ENCODE measurements around the gene SPACA7.
"Not testable (repeated sequence)": the region's sequence is repeated elsewhere in the genome, so short reads cannot be mapped to it uniquely, and the experiment has no call there.

The SPACA7 gene

GRCh38 chr13:112424098-112424497 lies 47.9 kb downstream of the SPACA7 start:
- no peak for DNase-seq (ENCODE audit: low read depth, low spot score)

- no peak for DNase-seq (ENCODE audit: low read depth, low spot score)
Observed at GRCh38 chr13:112428704-112429103, 52.5 kb downstream of the SPACA7 start.

GRCh38 chr13:112431734-112432133 lies 55.6 kb downstream of the SPACA7 start:
- no peak for DNase-seq (ENCODE audit: low read depth, low spot score)

GRCh38 chr13:112432734-112433133 lies 56.6 kb downstream of the SPACA7 start:
- not testable (repeated sequence) for DNase-seq (ENCODE audit: low read depth, low spot score)

- DNase-seq (ENCODE audit: low read depth, low spot score) = not testable (repeated sequence)
Observed at GRCh38 chr13:112433517-112433916, 57.4 kb downstream of the SPACA7 start.

GRCh38 chr13:112434032-112434431 lies 57.9 kb downstream of the SPACA7 start:
- DNase-seq (ENCODE audit: low read depth, low spot score) = no peak

GRCh38 chr13:112434937-112435523 lies 58.9 kb downstream of the SPACA7 start:
- no peak for DNase-seq (ENCODE audit: low read depth, low spot score)

GRCh38 chr13:112435973-112436372 lies 59.8 kb downstream of the SPACA7 start:
- DNase-seq (ENCODE audit: low read depth, low spot score) = no peak

- no peak for DNase-seq (ENCODE audit: low read depth, low spot score)
Observed at GRCh38 chr13:112438094-112438493, 61.9 kb downstream of the SPACA7 start.

- no peak for DNase-seq (ENCODE audit: low read depth, low spot score)
Observed at GRCh38 chr13:112438515-112438914, 62.4 kb downstream of the SPACA7 start.

GRCh38 chr13:112441226-112441625 lies 65.1 kb downstream of the SPACA7 start:
- DNase-seq (ENCODE audit: low read depth, low spot score) = no peak

GRCh38 chr13:112441779-112442310 lies 65.7 kb downstream of the SPACA7 start:
- DNase-seq (ENCODE audit: low read depth, low spot score) = no peak

- no peak for DNase-seq (ENCODE audit: low read depth, low spot score)
Observed at GRCh38 chr13:112442483-112443090, 66.4 kb downstream of the SPACA7 start.

- no peak for DNase-seq (ENCODE audit: low read depth, low spot score)
Observed at GRCh38 chr13:112443191-112443994, 67.2 kb downstream of the SPACA7 start.

- DNase-seq (ENCODE audit: low read depth, low spot score) = no peak
Observed at GRCh38 chr13:112443995-112444311, 67.8 kb downstream of the SPACA7 start.

- DNase-seq (ENCODE audit: low read depth, low spot score) = no peak
Observed at GRCh38 chr13:112444416-112445399, 68.6 kb downstream of the SPACA7 start.

- no peak for DNase-seq (ENCODE audit: low read depth, low spot score)
Observed at GRCh38 chr13:112445411-112446271, 69.5 kb downstream of the SPACA7 start.

GRCh38 chr13:112446347-112446861 lies 70.2 kb downstream of the SPACA7 start:
- DNase-seq (ENCODE audit: low read depth, low spot score) = no peak

- DNase-seq (ENCODE audit: low read depth, low spot score) = no peak
Observed at GRCh38 chr13:112446867-112447266, 70.7 kb downstream of the SPACA7 start.

- DNase-seq (ENCODE audit: low read depth, low spot score) = no peak
Observed at GRCh38 chr13:112447306-112447705, 71.2 kb downstream of the SPACA7 start.

Measured in activated CD4-positive, CD25-positive, alpha-beta regulatory T cell treated with anti-CD3 and anti-CD28 coated beads, Interleukin-2, amount 50 U/mL, for 16 hours (primary cell).